ENCODE data around the gene DMRTA2. TPM values are rescaled to one million over a fixed set of nuclear protein-coding genes. Genes with fewer than 3 reads are reported as not detected.

Gene DMRTA2
- total and polyA plus RNA-seq, 2 experiments from 2014 or later: 0.10 TPM; not detected in 1

DNA sequence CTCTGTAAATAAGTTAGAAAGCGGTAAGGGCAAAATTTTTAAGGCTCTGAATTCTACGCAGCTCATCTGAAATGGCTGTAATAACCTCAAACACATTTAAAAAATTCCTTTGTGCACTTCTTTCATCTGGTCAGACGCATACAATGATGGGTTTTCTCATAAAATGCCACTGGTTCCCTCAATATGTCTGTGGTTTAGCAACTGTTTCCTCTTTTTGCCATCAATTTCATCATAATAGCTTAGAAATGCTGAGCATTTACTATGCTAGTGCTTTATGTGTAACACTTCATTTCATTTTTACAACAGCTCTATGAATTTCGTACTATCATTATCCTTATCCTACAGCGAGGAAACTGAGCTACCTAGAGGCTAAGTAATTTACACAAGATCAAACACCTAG, 35.3 kb upstream of the DMRTA2 start:
- H3K79me2 ChIP-seq: no peaks in the 10 kb centered on the region
- H3K9me3 ChIP-seq (ENCODE audit: low read depth): no peaks in the 10 kb centered on the region
- H3K4me2 ChIP-seq: no peak overlapping the region
- WGBS (ENCODE audit: low lambda C conversion rate, missing lambda C conversion rate): 97% methylated on average over 5 of the region's 5 CpGs
- no peak overlapping the region for H3K27ac ChIP-seq
- H2AFZ ChIP-seq: no peak overlapping the region
- H3K27me3 ChIP-seq: no peaks in the 10 kb centered on the region
- no peaks in the 10 kb centered on the region for H3K36me3 ChIP-seq (replicated peaks; ENCODE audit: insufficient read depth, low read depth)
- no peak for DNase-seq (ENCODE audit: low spot score)
- peaks cover 3% of the 10 kb centered on the region for H3K9me2 ChIP-seq (replicated peaks; ENCODE audit: insufficient read depth)
- H4K20me1 ChIP-seq (ENCODE audit: insufficient read depth, poor library complexity, severe bottlenecking): no peaks in the 10 kb centered on the region
- no peak for TF ChIP-seq EZH2 (IDR thresholded peaks at IDR 0.05; ENCODE audit: borderline replicate concordance)
- TF ChIP-seq, protein P1, sequence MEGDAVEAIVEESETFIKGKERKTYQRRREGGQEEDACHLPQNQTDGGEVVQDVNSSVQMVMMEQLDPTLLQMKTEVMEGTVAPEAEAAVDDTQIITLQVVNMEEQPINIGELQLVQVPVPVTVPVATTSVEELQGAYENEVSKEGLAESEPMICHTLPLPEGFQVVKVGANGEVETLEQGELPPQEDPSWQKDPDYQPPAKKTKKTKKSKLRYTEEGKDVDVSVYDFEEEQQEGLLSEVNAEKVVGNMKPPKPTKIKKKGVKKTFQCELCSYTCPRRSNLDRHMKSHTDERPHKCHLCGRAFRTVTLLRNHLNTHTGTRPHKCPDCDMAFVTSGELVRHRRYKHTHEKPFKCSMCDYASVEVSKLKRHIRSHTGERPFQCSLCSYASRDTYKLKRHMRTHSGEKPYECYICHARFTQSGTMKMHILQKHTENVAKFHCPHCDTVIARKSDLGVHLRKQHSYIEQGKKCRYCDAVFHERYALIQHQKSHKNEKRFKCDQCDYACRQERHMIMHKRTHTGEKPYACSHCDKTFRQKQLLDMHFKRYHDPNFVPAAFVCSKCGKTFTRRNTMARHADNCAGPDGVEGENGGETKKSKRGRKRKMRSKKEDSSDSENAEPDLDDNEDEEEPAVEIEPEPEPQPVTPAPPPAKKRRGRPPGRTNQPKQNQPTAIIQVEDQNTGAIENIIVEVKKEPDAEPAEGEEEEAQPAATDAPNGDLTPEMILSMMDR (IDR thresholded peaks at IDR 0.05; ENCODE audit: poor library complexity): no peak
- TF ChIP-seq EZH2phosphoT487 (IDR thresholded peaks at IDR 0.05; ENCODE audit: low read depth, severe bottlenecking, unreplicated experiment): no peak
- no peaks in the 10 kb centered on the region for H3K4me1 ChIP-seq (ENCODE audit: insufficient read depth)
- H3K4me3 ChIP-seq: no peak overlapping the region

DNA sequence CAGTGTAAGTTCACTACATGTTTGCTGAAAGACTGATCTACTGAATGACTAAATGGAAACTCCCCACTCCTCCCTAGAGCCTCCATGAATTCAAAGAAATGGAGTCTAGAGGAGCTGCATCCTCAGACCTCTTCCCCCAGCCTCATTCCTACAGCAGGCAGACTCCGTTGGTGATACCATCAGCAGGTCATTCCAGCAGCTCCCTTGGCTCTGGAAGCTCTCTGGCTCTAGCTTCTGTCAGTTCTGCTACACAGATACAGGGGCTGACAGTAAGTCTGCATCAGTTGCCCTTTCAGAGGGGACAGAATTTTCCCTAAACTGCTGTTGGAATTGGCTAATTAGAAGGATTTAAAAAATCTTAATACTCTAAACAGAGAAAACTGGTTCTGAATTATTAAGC, 31.7 kb upstream of the DMRTA2 start:
- Histone ChIP-seq H3K79me2 (no peaks in the 10 kb centered on the region), H3K4me1 (ENCODE audit: insufficient read depth) (no peaks in the 10 kb centered on the region), H3K9me2 (replicated peaks; ENCODE audit: insufficient read depth) (peaks cover 3% of the 10 kb centered on the region), H3K27ac (no peak overlapping the region), H3K27me3 (no peaks in the 10 kb centered on the region), H2AFZ (no peak overlapping the region), H3K4me3 (no peak overlapping the region), H3K36me3 (replicated peaks; ENCODE audit: insufficient read depth, low read depth) (no peaks in the 10 kb centered on the region), H3K4me2 (no peak overlapping the region), H4K20me1 (ENCODE audit: insufficient read depth, poor library complexity, severe bottlenecking) (no peaks in the 10 kb centered on the region), H3K9me3 (ENCODE audit: low read depth) (no peaks in the 10 kb centered on the region)
- TF ChIP-seq EZH2 (IDR thresholded peaks at IDR 0.05; ENCODE audit: borderline replicate concordance): no peak
- TF ChIP-seq EZH2phosphoT487 (IDR thresholded peaks at IDR 0.05; ENCODE audit: low read depth, severe bottlenecking, unreplicated experiment): no peak
- TF ChIP-seq, protein P1 (IDR thresholded peaks at IDR 0.05; ENCODE audit: poor library complexity): no peak
- 78% methylated on average over 1 of the region's 1 CpG for WGBS (ENCODE audit: low lambda C conversion rate, missing lambda C conversion rate)
- no peak for DNase-seq (ENCODE audit: low spot score)

DNA sequence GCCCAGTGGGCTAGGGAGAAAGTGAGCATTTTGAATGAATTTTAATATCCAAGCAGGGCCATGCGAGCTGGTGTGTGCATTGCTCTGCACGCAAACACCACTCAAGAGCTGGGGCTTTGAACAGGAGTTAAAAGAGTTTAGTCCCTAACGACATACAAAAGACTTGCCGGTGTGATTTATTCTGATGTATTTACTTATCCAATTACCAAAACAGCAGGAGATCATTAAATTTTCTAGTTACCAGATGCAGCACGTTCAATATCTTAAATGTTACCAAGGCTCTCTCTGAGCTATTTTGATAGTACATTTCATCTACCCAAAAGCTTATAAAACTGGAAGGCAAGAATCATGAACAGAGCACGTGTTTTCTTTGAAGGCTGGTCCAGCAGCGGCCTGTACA, 30.0 kb upstream of the DMRTA2 start:
- H3K4me2 ChIP-seq: no peak overlapping the region
- H2AFZ ChIP-seq: no peak overlapping the region
- no peaks in the 10 kb centered on the region for H3K27me3 ChIP-seq
- WGBS (ENCODE audit: low lambda C conversion rate, missing lambda C conversion rate): 79% methylated on average over 7 of the region's 7 CpGs
- no peak for DNase-seq (ENCODE audit: low spot score)
- no peaks in the 10 kb centered on the region for H3K9me2 ChIP-seq (replicated peaks; ENCODE audit: insufficient read depth)
- no peaks in the 10 kb centered on the region for H3K9me3 ChIP-seq (ENCODE audit: low read depth)
- H3K27ac ChIP-seq: no peak overlapping the region
- H3K4me1 ChIP-seq (ENCODE audit: insufficient read depth): no peaks in the 10 kb centered on the region
- TF ChIP-seq, protein P1 (IDR thresholded peaks at IDR 0.05; ENCODE audit: poor library complexity): no peak
- TF ChIP-seq EZH2 (IDR thresholded peaks at IDR 0.05; ENCODE audit: borderline replicate concordance): no peak
- no peak for TF ChIP-seq EZH2phosphoT487 (IDR thresholded peaks at IDR 0.05; ENCODE audit: low read depth, severe bottlenecking, unreplicated experiment)
- H3K79me2 ChIP-seq: no peaks in the 10 kb centered on the region
- no peaks in the 10 kb centered on the region for H4K20me1 ChIP-seq (ENCODE audit: insufficient read depth, poor library complexity, severe bottlenecking)
- H3K4me3 ChIP-seq: no peak overlapping the region
- no peaks in the 10 kb centered on the region for H3K36me3 ChIP-seq (replicated peaks; ENCODE audit: insufficient read depth, low read depth)

DNA sequence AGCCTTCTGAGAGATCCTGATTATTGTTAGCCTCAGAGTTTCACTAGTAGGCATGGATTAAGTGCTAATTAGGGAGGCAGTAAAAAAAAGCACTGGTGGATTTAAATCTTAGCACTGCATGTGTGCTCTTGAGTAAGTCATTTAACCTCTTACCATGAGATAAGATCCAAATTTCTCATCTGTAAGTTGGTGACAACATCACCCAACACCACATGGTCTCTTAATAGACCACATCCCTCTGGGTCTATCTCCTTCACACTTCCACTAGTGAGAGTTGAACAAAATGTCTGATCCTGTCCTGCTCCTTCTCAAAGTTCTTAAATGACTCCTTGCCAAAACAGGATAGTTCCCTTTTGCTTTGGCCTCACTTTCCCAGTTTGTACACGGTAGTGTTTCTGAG, 29.5 kb upstream of the DMRTA2 start:
- Histone ChIP-seq H3K27ac (no peak overlapping the region), H3K4me1 (ENCODE audit: insufficient read depth) (no peaks in the 10 kb centered on the region), H3K36me3 (replicated peaks; ENCODE audit: insufficient read depth, low read depth) (no peaks in the 10 kb centered on the region), H3K27me3 (no peaks in the 10 kb centered on the region), H4K20me1 (ENCODE audit: insufficient read depth, poor library complexity, severe bottlenecking) (no peaks in the 10 kb centered on the region), H3K4me3 (no peak overlapping the region), H3K4me2 (no peak overlapping the region), H3K9me3 (ENCODE audit: low read depth) (no peaks in the 10 kb centered on the region), H2AFZ (no peak overlapping the region), H3K9me2 (replicated peaks; ENCODE audit: insufficient read depth) (no peaks in the 10 kb centered on the region), H3K79me2 (no peaks in the 10 kb centered on the region)
- DNase-seq (ENCODE audit: low spot score): no peak
- 93% methylated on average over 1 of the region's 1 CpG for WGBS (ENCODE audit: low lambda C conversion rate, missing lambda C conversion rate)
- no peak for TF ChIP-seq EZH2 (IDR thresholded peaks at IDR 0.05; ENCODE audit: borderline replicate concordance)
- no peak for TF ChIP-seq EZH2phosphoT487 (IDR thresholded peaks at IDR 0.05; ENCODE audit: low read depth, severe bottlenecking, unreplicated experiment)
- TF ChIP-seq, protein P1 (IDR thresholded peaks at IDR 0.05; ENCODE audit: poor library complexity): no peak
